Measurements from ENCODE around the gene RAB11FIP3.

RAB11FIP3 gene

GRCh38 chr16:569445-570254 is 144.2 kb downstream of the RAB11FIP3 start, which contains the start of gene PIGQ:
Gene PIGQ, plus strand, starts transcription at chr16:569968. Its CDS starts 4,107 bp downstream, at chr16:574075.
- DNase-seq: peak in 1 of 2 donors; percentile 49
